GM23338 (cell line): ENCODE results near the gene PGC. TPM values are rescaled to one million over a fixed set of nuclear protein-coding genes. Genes with fewer than 3 reads are reported as not detected.

Experiments used
- ATAC-seq: fragments of 200-7000 bp; cut with Tn5 transposase; 3 replicates; pipeline ENCODE4 v1.9.1; 2020
- DNase-seq: peaks from one replicate; pipeline ENCODE4 v3.0.0-alpha.2; 2015; ENCODE audit warnings: low spot score
- H2AFZ ChIP-seq: fragments of 200-600 bp; sonication (generic); 2 replicates; pipeline ENCODE4 v1.8.0; 2016; ENCODE audit warnings: antibody characterized with exemption, mild to moderate bottlenecking, moderate library complexity
- H3F3A ChIP-seq: fragments of 200-600 bp; sonication (generic); replicated peaks from 2 replicates; pipeline ENCODE4 v1.8.0; 2017; ENCODE audit warnings: antibody characterized with exemption, mixed run types, low read depth
- H3K27ac ChIP-seq: fragments of 200-600 bp; sonication (generic); 2 replicates; pipeline ENCODE4 v1.6.1; 2016; ENCODE audit warnings: low read depth
- H3K27me3 ChIP-seq: fragments of 200-600 bp; sonication (generic); 2 replicates; pipeline ENCODE4 v1.8.0; 2016; ENCODE audit warnings: mild to moderate bottlenecking, mixed run types, moderate library complexity; ENCODE audit not compliant: insufficient read depth
- H3K36me3 ChIP-seq: fragments of 200-600 bp; sonication (generic); 2 replicates; pipeline ENCODE4 v1.8.0; 2016; ENCODE audit warnings: mild to moderate bottlenecking; ENCODE audit not compliant: insufficient read depth
- H3K4me1 ChIP-seq: fragments of 200-600 bp; sonication (generic); 2 replicates; pipeline ENCODE4 v1.8.0; 2016; ENCODE audit warnings: mild to moderate bottlenecking, moderate library complexity; ENCODE audit not compliant: insufficient read depth
- H3K4me2 ChIP-seq: fragments of 200-600 bp; sonication (generic); 2 replicates; pipeline ENCODE4 v1.7.1; 2017; ENCODE audit warnings: mixed run types
- H3K4me3 ChIP-seq: fragments of 200-600 bp; sonication (generic); 2 replicates; pipeline ENCODE4 v1.6.1; 2016; ENCODE audit warnings: mixed run types
- H3K79me2 ChIP-seq: fragments of 200-600 bp; sonication (generic); replicated peaks from 2 replicates; pipeline ENCODE4 v1.8.0; 2017; ENCODE audit warnings: mild to moderate bottlenecking; ENCODE audit not compliant: insufficient read depth
- H3K9me2 ChIP-seq: fragments of 200-600 bp; sonication (generic); 2 replicates; pipeline ENCODE4 v1.8.0; 2017; ENCODE audit not compliant: insufficient read depth
- H4K20me1 ChIP-seq: fragments of 200-600 bp; sonication (generic); replicated peaks from 2 replicates; pipeline ENCODE4 v1.8.0; 2017; ENCODE audit warnings: mild to moderate bottlenecking; ENCODE audit not compliant: insufficient read depth
- H3K27ac Mint-ChIP-seq: 2 replicates; pipeline ENCODE4 v1.8.0; 2020; ENCODE audit warnings: inconsistent platforms, mild to moderate bottlenecking, moderate library complexity, mixed read lengths
- H3K27me3 Mint-ChIP-seq: 3 replicates; pipeline ENCODE4 v1.8.0; 2022; ENCODE audit warnings: low read depth, mild to moderate bottlenecking, moderate library complexity, mixed read lengths, inconsistent platforms; ENCODE audit not compliant: insufficient read depth, poor library complexity
- H3K36me3 Mint-ChIP-seq: 3 replicates; pipeline ENCODE4 v1.8.0; 2021; ENCODE audit warnings: low read depth, mild to moderate bottlenecking, inconsistent platforms, moderate library complexity, mixed read lengths
- H3K4me1 Mint-ChIP-seq: 3 replicates; pipeline ENCODE4 v1.8.0; 2020; ENCODE audit warnings: mild to moderate bottlenecking, inconsistent platforms, mixed read lengths
- H3K4me3 Mint-ChIP-seq: 3 replicates; pipeline ENCODE4 v1.8.0; 2021; ENCODE audit warnings: moderate library complexity, mild to moderate bottlenecking, inconsistent platforms, mixed read lengths
- H3K9me3 Mint-ChIP-seq: 3 replicates; pipeline ENCODE4 v1.8.0; 2020; ENCODE audit warnings: moderate library complexity, mild to moderate bottlenecking, inconsistent platforms, mixed read lengths
- CREB1 ChIP-seq: fragments of 250-450 bp; sonication (Bioruptor Pico); IDR thresholded peaks from 2 replicates; pipeline ENCODE4 v1.5.0; 2020; ENCODE audit warnings: low read depth, mild to moderate bottlenecking, moderate library complexity
- EZH2 ChIP-seq: fragments of 200-600 bp; sonication (generic); IDR thresholded peaks from one replicate; pipeline ENCODE4 v1.8.0; 2017; ENCODE audit warnings: antibody characterized with exemption, mild to moderate bottlenecking, low read depth; ENCODE audit not compliant: unreplicated experiment
- EZH2phosphoT487 ChIP-seq: fragments of 200-600 bp; sonication (generic); IDR thresholded peaks from one replicate; pipeline ENCODE4 v1.8.1; 2018; ENCODE audit warnings: antibody characterized with exemption; ENCODE audit not compliant: unreplicated experiment
- JUNB ChIP-seq: IDR thresholded peaks from one replicate; pipeline ENCODE4 v1.6.1; 2016; ENCODE audit warnings: antibody characterized with exemption; ENCODE audit not compliant: unreplicated experiment
- POLR2AphosphoS5 ChIP-seq: IDR thresholded peaks from 2 replicates; pipeline ENCODE4 v1.6.1; 2016; ENCODE audit warnings: antibody characterized with exemption, low read depth
- ZNF114 ChIP-seq: fragments of 250-450 bp; sonication (Bioruptor Pico); IDR thresholded peaks from 2 replicates; pipeline ENCODE4 v1.5.0; 2020; ENCODE audit warnings: mild to moderate bottlenecking, moderate library complexity
- polyA plus RNA-seq: library from polyadenylated mRNA; unstranded; fragments of >200 nt; fragmentation: Nextera tagmentation; extraction: Ambion mirVana; gene quantifications from 2 replicates; pipeline ENCODE4 v1.2.1, GENCODE V29; 2016
- total RNA-seq: library from RNA; depleted of rRNA; stranded (reverse); fragments of >200 nt; shearing (Covaris generic); gene quantifications from 2 replicates; pipeline ENCODE4 v1.2.3, GENCODE V29; 2014
- TF ChIP-seq, protein P1 (sequence below): IDR thresholded peaks from 2 replicates; pipeline ENCODE4 v1.6.1; 2016; ENCODE audit warnings: antibody characterized with exemption
- TF ChIP-seq, protein P2 (sequence below), 2 experiments: fragments of 200-600 bp in 1 of 2; sonication (generic) in 1 of 2; conservative IDR thresholded peaks; 2 replicates each; pipeline versions ENCODE4 v1.5.1 to v1.6.1; 2016 to 2017; ENCODE audit warnings: antibody characterized with exemption in 2 of 2, low read depth in 2 of 2, mild to moderate bottlenecking in 2 of 2, moderate library complexity in 1 of 2
- TF ChIP-seq, protein P3 (sequence below): fragments of 250-450 bp; sonication (Bioruptor Pico); IDR thresholded peaks from 2 replicates; pipeline ENCODE4 v1.5.0; 2020; ENCODE audit warnings: mild to moderate bottlenecking, moderate library complexity

The PGC gene
- total and polyA plus RNA-seq, 2 experiments from 2014 or later: not detected

DNA sequence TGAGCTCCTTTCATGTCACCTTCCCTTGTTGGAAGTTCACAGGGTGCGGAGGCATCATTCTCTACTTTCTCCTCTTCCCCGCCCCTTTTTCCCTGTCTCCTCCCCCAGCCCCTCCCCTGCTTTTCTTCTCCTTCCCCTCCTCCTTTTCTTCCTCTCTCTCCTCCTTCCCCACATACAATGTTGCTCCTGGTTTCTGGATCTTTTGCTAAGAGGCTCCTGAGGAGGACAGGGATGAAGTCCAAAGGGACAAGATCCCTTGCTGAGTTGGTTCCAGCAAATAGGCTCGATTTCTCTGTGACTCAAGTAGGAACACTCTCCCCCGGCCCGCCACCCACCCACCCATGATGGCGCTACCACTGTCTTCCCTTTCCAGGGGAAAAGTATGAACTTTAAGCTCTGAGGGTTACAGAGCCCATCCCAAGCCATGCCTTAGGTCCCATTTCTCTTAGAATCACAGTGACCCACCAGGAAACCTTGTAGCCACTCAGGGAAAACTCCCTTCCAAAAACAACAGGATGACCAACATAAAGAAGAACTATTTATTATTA, 10.9 kb downstream of the PGC start (continued):
- TF ChIP-seq, protein P1, sequence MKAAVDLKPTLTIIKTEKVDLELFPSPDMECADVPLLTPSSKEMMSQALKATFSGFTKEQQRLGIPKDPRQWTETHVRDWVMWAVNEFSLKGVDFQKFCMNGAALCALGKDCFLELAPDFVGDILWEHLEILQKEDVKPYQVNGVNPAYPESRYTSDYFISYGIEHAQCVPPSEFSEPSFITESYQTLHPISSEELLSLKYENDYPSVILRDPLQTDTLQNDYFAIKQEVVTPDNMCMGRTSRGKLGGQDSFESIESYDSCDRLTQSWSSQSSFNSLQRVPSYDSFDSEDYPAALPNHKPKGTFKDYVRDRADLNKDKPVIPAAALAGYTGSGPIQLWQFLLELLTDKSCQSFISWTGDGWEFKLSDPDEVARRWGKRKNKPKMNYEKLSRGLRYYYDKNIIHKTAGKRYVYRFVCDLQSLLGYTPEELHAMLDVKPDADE: no peak
- no peak for TF ChIP-seq ZNF114 (CRISPR knock-in tag)

DNA sequence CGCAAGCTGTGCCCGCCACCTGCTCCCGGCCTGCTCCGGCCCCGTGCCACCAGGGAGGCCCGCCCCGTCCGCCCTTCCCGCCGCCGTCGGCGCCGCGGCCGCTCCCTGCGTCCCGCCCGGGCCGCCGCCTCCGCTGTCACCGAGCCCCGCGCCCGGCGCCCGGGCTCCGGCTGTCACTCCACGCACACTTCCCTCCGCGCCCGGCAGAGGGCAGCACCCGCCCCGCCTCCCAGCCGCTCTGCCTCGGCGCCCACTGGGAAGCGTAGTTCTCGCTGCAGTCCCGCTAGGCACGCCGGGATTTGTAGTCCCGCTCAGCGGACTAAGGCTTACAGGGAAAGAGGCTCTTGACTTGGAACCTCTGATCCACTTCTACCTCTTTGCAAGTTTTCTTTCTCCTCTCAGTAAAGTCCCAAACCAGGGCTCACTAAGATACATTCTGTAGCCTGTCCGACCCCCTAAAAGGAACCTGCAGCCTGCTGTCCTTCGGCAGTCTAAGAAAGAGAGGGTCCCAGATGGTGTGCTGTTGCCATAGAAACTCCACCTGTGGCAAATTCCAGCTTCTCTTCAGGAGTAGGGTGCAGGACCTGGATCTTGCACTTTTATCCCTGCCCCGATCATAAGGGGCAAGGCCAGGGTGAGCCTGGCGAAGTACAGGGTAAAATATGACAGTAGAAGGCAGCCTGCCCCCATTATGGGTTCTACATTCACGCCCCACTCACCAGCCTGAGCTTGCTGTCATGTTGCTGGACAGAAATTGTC, 11.6 kb downstream of the PGC start, which contains the start of gene TFEB:
Gene TFEB (minus strand): TSS at position 182 of the 759 bp plus-strand sequence. CDS start 44,395 bp downstream, outside the sequence.
- Histone ChIP-seq H4K20me1 (no peaks in the 10 kb centered on the region), H3K4me3 (peak within 1 kb of the TSS; percentile 80), H3K4me1 (peaks cover 19% of the 10 kb centered on the region), H3F3A (peaks cover 14% of the 10 kb centered on the region), H2AFZ (peak within 1 kb of the TSS; percentile 81), H3K4me2 (peak within 1 kb of the TSS; percentile 95), H3K79me2 (no peaks in the 10 kb centered on the region), H3K27me3 (peaks cover 18% of the 10 kb centered on the region), H3K9me2 (no peaks in the 10 kb centered on the region), H3K36me3 (no peaks in the 10 kb centered on the region), H3K27ac (no peak within 1 kb of the TSS)
- Mint-ChIP-seq H3K4me3 (peak within 1 kb of the TSS; percentile 67), H3K36me3 (no peaks in the 10 kb centered on the region), H3K27ac (no peak within 1 kb of the TSS), H3K4me1 (peaks cover 28% of the 10 kb centered on the region), H3K9me3 (no peaks in the 10 kb centered on the region), H3K27me3 (peaks cover 18% of the 10 kb centered on the region)
- DNase-seq: peak; percentile 94
- peak; percentile 27 for ATAC-seq
- TF ChIP-seq CREB1 (CRISPR knock-in tag) (peak; percentile 74), EZH2phosphoT487 (no peak), POLR2AphosphoS5 (no peak), EZH2 (no peak), JUNB (no peak)
- TF ChIP-seq, protein P2, sequence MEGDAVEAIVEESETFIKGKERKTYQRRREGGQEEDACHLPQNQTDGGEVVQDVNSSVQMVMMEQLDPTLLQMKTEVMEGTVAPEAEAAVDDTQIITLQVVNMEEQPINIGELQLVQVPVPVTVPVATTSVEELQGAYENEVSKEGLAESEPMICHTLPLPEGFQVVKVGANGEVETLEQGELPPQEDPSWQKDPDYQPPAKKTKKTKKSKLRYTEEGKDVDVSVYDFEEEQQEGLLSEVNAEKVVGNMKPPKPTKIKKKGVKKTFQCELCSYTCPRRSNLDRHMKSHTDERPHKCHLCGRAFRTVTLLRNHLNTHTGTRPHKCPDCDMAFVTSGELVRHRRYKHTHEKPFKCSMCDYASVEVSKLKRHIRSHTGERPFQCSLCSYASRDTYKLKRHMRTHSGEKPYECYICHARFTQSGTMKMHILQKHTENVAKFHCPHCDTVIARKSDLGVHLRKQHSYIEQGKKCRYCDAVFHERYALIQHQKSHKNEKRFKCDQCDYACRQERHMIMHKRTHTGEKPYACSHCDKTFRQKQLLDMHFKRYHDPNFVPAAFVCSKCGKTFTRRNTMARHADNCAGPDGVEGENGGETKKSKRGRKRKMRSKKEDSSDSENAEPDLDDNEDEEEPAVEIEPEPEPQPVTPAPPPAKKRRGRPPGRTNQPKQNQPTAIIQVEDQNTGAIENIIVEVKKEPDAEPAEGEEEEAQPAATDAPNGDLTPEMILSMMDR (conservative IDR thresholded peaks at IDR 0.05; ENCODE audit: low read depth in 2 of 2): peak; percentile 61 to 87
- TF ChIP-seq, protein P1: peak; percentile 99
- TF ChIP-seq, protein P3, sequence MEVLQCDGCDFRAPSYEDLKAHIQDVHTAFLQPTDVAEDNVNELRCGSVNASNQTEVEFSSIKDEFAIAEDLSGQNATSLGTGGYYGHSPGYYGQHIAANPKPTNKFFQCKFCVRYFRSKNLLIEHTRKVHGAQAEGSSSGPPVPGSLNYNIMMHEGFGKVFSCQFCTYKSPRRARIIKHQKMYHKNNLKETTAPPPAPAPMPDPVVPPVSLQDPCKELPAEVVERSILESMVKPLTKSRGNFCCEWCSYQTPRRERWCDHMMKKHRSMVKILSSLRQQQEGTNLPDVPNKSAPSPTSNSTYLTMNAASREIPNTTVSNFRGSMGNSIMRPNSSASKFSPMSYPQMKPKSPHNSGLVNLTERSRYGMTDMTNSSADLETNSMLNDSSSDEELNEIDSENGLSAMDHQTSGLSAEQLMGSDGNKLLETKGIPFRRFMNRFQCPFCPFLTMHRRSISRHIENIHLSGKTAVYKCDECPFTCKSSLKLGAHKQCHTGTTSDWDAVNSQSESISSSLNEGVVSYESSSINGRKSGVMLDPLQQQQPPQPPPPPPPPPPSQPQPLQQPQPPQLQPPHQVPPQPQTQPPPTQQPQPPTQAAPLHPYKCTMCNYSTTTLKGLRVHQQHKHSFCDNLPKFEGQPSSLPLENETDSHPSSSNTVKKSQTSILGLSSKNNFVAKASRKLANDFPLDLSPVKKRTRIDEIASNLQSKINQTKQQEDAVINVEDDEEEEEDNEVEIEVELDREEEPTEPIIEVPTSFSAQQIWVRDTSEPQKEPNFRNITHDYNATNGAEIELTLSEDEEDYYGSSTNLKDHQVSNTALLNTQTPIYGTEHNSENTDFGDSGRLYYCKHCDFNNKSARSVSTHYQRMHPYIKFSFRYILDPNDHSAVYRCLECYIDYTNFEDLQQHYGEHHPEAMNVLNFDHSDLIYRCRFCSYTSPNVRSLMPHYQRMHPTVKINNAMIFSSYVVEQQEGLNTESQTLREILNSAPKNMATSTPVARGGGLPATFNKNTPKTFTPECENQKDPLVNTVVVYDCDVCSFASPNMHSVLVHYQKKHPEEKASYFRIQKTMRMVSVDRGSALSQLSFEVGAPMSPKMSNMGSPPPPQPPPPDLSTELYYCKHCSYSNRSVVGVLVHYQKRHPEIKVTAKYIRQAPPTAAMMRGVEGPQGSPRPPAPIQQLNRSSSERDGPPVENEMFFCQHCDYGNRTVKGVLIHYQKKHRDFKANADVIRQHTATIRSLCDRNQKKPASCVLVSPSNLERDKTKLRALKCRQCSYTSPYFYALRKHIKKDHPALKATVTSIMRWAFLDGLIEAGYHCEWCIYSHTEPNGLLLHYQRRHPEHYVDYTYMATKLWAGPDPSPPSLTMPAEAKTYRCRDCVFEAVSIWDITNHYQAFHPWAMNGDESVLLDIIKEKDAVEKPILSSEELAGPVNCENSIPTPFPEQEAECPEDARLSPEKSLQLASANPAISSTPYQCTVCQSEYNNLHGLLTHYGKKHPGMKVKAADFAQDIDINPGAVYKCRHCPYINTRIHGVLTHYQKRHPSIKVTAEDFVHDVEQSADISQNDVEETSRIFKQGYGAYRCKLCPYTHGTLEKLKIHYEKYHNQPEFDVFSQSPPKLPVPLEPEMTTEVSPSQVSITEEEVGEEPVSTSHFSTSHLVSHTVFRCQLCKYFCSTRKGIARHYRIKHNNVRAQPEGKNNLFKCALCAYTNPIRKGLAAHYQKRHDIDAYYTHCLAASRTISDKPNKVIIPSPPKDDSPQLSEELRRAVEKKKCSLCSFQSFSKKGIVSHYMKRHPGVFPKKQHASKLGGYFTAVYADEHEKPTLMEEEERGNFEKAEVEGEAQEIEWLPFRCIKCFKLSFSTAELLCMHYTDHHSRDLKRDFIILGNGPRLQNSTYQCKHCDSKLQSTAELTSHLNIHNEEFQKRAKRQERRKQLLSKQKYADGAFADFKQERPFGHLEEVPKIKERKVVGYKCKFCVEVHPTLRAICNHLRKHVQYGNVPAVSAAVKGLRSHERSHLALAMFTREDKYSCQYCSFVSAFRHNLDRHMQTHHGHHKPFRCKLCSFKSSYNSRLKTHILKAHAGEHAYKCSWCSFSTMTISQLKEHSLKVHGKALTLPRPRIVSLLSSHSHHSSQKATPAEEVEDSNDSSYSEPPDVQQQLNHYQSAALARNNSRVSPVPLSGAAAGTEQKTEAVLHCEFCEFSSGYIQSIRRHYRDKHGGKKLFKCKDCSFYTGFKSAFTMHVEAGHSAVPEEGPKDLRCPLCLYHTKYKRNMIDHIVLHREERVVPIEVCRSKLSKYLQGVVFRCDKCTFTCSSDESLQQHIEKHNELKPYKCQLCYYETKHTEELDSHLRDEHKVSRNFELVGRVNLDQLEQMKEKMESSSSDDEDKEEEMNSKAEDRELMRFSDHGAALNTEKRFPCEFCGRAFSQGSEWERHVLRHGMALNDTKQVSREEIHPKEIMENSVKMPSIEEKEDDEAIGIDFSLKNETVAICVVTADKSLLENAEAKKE: no peak
